Measurements from ENCODE around the gene MMRN1.
A peak's percentile ranks its signal among the peaks of the same experiment; 100 is the strongest.
"Not testable (repeated sequence)": the region's sequence is repeated elsewhere in the genome, so short reads cannot be mapped to it uniquely, and the experiment has no call there.

The MMRN1 gene

DNA sequence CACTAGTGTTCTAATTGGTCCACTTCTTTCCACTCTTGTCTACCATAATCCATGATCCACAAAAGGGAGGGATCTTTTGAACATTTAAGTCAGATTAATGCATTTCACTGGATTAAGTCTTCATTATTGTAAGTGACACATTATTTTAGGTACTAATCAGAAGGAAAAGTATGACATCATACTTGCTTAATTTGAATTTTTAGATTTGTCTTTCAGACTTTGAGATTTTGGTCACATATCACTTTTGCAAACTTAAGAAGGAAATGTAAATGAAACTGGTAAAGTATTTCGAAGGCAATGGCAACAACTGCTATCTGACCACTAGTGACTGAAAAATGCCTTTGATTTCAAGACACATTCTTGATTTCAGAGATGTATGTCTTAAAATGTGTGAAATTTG lies 5.2 kb downstream of the MMRN1 start:
- Mint-ChIP-seq H3K9me3 (no peaks in the 10 kb centered on the region), H3K36me3 (no peaks in the 10 kb centered on the region), H3K27ac (no peak overlapping the region), H3K4me3 (no peak overlapping the region), H3K4me1 (peaks cover 5% of the 10 kb centered on the region)
- DNase-seq (ENCODE audit: low spot score in 2 of 2) (no peak), ATAC-seq (no peak)

DNA sequence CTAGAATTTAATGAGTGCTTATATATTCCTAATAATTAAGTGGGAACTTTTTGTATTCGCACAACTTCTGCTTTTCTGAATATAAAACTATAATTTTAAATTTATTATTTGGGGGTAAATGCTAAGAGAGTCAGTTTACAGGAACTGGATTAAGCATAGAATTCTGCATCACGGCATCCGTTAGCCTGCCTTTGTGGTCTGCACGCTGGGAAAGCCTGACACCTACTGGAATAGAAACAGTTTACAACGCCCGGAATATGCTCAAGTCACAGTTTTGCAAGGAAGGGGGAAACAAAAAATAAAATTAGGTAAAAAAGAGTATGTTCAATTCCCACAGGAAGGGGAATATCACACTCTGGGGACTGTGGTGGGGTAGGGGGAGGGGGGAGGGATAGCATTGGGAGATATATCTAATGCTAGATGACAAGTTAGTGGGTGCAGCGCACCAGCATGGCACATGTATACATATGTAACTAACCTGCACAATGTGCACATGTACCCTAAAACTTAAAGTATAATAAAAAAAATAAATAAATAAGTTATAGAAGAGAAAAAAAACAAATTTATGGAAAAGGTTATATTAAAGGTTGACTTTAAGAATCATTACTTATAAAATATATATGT lies 7.3 kb downstream of the MMRN1 start:
- H3K9me3 Mint-ChIP-seq, H3K4me3 Mint-ChIP-seq, H3K27ac Mint-ChIP-seq, H3K36me3 Mint-ChIP-seq, H3K4me1 Mint-ChIP-seq: not testable (repeated sequence)
- DNase-seq (ENCODE audit: low spot score in 2 of 2), result peak; percentile 6 to 51
- peak; percentile 76 for ATAC-seq

DNA sequence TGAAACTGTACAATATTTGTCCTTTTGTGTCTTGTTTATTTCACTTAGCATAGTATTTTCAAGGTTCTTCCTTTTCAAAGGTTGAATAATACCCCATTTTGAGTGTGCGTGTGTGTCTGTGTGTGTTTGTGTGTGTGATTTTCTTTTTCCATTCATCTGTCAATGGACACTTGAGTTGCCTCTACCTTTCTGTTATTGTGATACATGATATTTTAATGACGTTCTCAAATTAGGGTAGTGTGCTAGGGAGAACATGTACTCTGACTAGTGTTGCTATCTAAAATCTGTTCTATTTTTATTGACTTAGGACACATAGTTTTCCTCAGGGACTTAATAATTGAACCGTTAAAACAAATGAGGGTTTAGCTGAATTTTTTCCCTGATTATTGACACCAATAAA lies 9.9 kb downstream of the MMRN1 start:
- H3K36me3 Mint-ChIP-seq, result no peaks in the 10 kb centered on the region
- no peaks in the 10 kb centered on the region for H3K9me3 Mint-ChIP-seq
- no peaks in the 10 kb centered on the region for H3K4me1 Mint-ChIP-seq
- ATAC-seq (no peak), DNase-seq (ENCODE audit: low spot score in 2 of 2) (no peak)
- H3K4me3 Mint-ChIP-seq, result no peak overlapping the region
- no peak overlapping the region for H3K27ac Mint-ChIP-seq

DNA sequence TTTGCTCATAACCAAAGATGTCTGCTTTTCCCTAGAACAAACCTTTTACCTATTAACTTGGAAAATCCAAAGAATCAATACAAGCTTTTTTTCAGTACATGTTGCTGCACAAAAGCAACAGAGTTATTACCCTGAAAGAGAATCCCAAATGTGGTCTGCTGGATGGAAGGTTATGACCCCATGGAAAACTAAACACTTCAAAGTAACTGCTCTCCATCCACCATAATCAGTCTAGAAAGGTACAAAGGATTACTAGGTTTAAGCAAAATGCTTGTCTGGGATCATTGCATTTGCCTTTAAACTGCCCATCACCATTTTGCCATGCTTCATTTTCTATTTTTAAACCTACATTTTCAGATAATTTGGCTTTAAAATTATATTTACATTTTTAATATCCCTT lies 11.7 kb downstream of the MMRN1 start:
- H3K36me3 Mint-ChIP-seq, result no peaks in the 10 kb centered on the region
- H3K9me3 Mint-ChIP-seq, result no peaks in the 10 kb centered on the region
- H3K27ac Mint-ChIP-seq, result no peak overlapping the region
- ATAC-seq, result no peak
- DNase-seq (ENCODE audit: low spot score in 2 of 2), result no peak
- H3K4me1 Mint-ChIP-seq, result no peaks in the 10 kb centered on the region
- H3K4me3 Mint-ChIP-seq, result no peak overlapping the region

- ATAC-seq (peak; percentile 74), DNase-seq (ENCODE audit: low spot score in 2 of 2) (no peak)
- no peaks in the 10 kb centered on the region for H3K4me1 Mint-ChIP-seq
- H3K9me3 Mint-ChIP-seq, result no peaks in the 10 kb centered on the region
- H3K27ac Mint-ChIP-seq, result no peak overlapping the region
- H3K4me3 Mint-ChIP-seq, result no peak overlapping the region
- H3K36me3 Mint-ChIP-seq, result no peaks in the 10 kb centered on the region
These were observed 12.3 kb downstream of the MMRN1 start for GRCh38 chr4:89906777-89907521.

- DNase-seq (ENCODE audit: low spot score in 2 of 2), result no peak
- H3K9me3 Mint-ChIP-seq, result no peaks in the 10 kb centered on the region
- no peaks in the 10 kb centered on the region for H3K4me1 Mint-ChIP-seq
- no peaks in the 10 kb centered on the region for H3K36me3 Mint-ChIP-seq
- no peak overlapping the region for H3K27ac Mint-ChIP-seq
- H3K4me3 Mint-ChIP-seq, result no peak overlapping the region
- no peak for ATAC-seq
These were observed 15.2 kb downstream of the MMRN1 start for GRCh38 chr4:89909889-89910288.

DNA sequence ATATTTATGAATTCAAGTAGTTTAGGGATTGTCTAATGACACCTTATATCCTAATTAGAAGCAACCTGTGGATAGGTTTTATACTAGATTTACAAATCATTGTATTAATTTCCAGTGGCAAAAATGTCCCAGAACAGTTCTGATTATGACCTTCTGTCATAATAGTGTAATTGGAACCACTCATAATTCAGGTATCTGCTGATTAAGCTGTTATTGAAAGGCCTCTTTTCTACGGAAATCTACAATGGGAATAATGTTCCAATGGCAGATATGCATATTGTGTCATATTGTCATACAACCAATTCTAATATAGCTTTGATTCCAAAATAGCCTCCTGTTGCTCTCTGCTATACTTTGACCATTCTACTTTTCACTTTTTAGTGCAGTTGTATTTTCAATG lies 19.0 kb downstream of the MMRN1 start:
- Mint-ChIP-seq H3K9me3 (no peaks in the 10 kb centered on the region), H3K4me1 (no peaks in the 10 kb centered on the region), H3K36me3 (no peaks in the 10 kb centered on the region), H3K4me3 (no peak overlapping the region), H3K27ac (no peak overlapping the region)
- DNase-seq (ENCODE audit: low spot score in 2 of 2), result no peak
- no peak for ATAC-seq

- no peaks in the 10 kb centered on the region for H3K36me3 Mint-ChIP-seq
- no peak for DNase-seq (ENCODE audit: low spot score in 2 of 2)
These were observed 20.2 kb downstream of the MMRN1 start for GRCh38 chr4:89914609-89915550.

DNA sequence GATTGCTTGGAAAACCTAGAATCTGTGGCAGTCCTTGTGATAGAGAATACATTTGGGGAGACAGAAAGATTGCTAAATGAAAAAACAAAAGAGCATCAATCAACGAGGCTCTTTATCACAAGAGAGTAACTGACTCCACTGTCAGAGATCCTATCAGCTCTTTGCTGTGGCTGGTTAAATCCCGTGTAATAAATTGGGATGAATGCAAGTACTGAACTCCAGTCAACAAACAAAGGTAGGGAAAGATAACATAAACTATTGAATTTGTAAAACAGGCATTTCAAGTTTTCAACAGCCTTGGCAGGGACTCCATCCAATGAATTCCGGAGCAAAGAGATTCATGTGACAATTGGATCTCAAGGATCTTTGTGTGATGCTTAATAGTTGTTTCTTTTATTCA lies 21.3 kb downstream of the MMRN1 start:
- Mint-ChIP-seq H3K4me3 (no peak overlapping the region), H3K9me3 (no peaks in the 10 kb centered on the region), H3K36me3 (no peaks in the 10 kb centered on the region), H3K27ac (no peak overlapping the region), H3K4me1 (no peaks in the 10 kb centered on the region)
- DNase-seq (ENCODE audit: low spot score in 2 of 2) (no peak), ATAC-seq (no peak)

More at GRCh38 chr4:89914609-89915550, 20.2 kb downstream of the MMRN1 start:
- no peaks in the 10 kb centered on the region for H3K4me1 Mint-ChIP-seq
- H3K9me3 Mint-ChIP-seq, result no peaks in the 10 kb centered on the region
- H3K27ac Mint-ChIP-seq, result no peak overlapping the region
- no peak for ATAC-seq
- no peak overlapping the region for H3K4me3 Mint-ChIP-seq

DNA sequence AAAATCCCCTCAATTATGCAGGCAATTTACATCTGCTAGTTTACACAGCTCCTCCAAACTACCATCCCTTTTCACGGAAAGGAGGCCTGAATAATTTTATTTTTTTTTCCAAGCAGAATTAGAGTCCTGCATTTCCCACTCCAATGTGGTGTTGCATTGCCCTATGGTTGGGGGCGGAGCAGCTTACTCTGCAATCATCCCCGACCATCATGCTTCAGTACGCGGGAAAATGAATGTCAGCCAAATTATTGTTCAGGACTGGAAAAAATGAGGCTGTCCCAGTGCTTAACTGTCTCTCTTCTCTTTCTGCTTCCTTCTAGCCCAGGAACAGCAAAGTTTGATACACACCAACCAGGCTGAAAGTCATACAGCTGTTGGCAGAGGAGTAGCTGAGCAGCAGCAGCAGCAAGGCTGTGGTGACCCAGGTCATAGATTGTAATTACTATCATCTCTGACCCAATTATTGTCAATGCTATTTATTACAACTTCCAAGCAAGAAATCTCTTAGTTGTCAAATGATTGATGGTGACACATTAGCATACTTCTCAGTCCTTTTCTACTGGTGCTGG lies 28.3 kb downstream of the MMRN1 start:
- DNase-seq (ENCODE audit: low spot score in 2 of 2), result no peak
- Mint-ChIP-seq H3K27ac (no peak overlapping the region), H3K4me1 (no peaks in the 10 kb centered on the region), H3K4me3 (no peak overlapping the region), H3K36me3 (no peaks in the 10 kb centered on the region), H3K9me3 (no peaks in the 10 kb centered on the region)
- ATAC-seq, result no peak

- Mint-ChIP-seq H3K36me3 (no peaks in the 10 kb centered on the region), H3K4me1 (peaks cover 12% of the 10 kb centered on the region), H3K9me3 (no peaks in the 10 kb centered on the region), H3K27ac (no peak overlapping the region), H3K4me3 (no peak overlapping the region)
- DNase-seq (ENCODE audit: low spot score in 2 of 2) (no peak), ATAC-seq (no peak)
These were observed 34.2 kb downstream of the MMRN1 start for GRCh38 chr4:89928838-89929237.

DNA sequence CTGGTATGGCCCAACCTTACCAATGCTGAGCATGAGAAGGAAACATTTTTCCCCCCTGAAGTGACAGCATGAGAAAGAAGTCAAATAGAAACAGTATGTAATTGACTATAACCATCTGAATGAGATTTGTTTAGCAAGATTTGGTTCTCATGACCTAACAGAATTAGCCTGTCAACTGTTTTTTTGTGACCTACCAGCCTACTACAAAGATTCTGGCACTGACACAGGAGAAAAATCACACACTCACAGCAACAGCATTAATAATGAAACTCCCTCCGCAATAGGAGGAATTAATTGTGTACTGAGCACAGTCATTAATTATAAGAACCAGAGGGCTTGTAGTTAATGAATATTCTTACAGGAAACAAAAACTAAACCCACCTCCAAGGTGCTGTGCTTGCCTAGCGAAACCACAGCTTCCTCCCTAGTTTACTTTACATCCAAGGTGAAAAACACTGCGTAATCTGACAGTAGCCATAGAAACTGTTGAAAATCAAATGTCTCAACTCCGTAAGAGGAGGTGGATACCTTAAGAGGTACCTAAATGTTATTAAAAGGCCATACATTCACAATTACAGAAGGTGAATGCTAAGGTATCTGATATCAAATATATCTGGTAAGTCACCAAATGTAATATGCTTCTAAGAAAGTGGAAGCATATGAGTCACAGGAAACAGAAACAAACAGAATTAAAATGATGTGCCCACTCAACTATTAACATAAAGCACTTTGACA lies 34.9 kb downstream of the MMRN1 start:
- H3K36me3 Mint-ChIP-seq, result no peaks in the 10 kb centered on the region
- peaks cover 12% of the 10 kb centered on the region for H3K4me1 Mint-ChIP-seq
- ATAC-seq, result peak; percentile 65
- no peaks in the 10 kb centered on the region for H3K9me3 Mint-ChIP-seq
- peak overlapping the region; percentile 18 for H3K4me3 Mint-ChIP-seq
- DNase-seq (ENCODE audit: low spot score in 2 of 2), result no peak
- no peak overlapping the region for H3K27ac Mint-ChIP-seq

- ATAC-seq (no peak), DNase-seq (ENCODE audit: low spot score in 2 of 2) (no peak)
- Mint-ChIP-seq H3K4me3 (no peak overlapping the region), H3K36me3 (no peaks in the 10 kb centered on the region), H3K27ac (no peak overlapping the region), H3K4me1 (no peaks in the 10 kb centered on the region), H3K9me3 (no peaks in the 10 kb centered on the region)
These were observed 44.9 kb downstream of the MMRN1 start for GRCh38 chr4:89939546-89939945.

DNA sequence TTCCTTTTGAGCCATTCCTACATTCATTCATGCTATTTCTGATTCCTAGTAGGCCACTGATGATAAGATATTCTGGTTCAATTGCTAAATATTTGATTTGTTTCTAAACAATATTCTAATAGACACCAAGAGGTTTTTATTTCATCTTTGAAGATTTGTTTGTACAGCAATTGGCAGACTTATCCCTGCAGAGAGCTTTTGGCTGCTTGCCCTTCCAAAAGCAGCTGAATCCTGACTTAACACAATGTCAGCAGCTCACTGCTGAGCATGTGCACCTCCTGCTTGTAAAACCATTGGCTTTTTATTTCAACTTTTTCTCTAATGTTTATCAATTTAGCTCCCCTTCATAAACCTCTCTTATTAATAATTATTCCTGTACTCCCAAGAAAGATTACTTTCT lies 45.3 kb downstream of the MMRN1 start:
- DNase-seq (ENCODE audit: low spot score in 2 of 2), result no peak
- no peaks in the 10 kb centered on the region for H3K36me3 Mint-ChIP-seq
- H3K4me1 Mint-ChIP-seq, result no peaks in the 10 kb centered on the region
- no peak overlapping the region for H3K27ac Mint-ChIP-seq
- no peaks in the 10 kb centered on the region for H3K9me3 Mint-ChIP-seq
- no peak overlapping the region for H3K4me3 Mint-ChIP-seq
- ATAC-seq, result no peak

DNA sequence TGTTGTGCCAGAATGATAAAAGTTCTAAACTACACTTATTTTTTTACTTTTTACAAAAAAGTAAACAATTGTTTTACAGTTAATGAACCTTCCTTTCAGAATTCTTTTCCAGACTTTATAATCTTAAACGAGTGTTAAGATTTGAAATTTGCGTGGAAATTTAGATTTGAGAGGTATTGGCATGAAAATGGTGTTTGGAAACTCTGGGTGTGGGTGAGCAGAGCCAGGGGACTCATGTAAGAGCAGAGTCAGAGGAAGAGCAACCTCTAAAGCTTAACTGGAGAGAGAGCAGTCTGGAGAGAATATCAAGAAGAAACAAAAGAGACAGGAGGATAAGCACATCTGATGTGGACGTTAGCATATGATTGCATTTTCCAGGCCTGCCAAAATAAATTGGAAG lies 48.2 kb downstream of the MMRN1 start:
- H3K36me3 Mint-ChIP-seq, result no peaks in the 10 kb centered on the region
- H3K27ac Mint-ChIP-seq, result no peak overlapping the region
- H3K4me1 Mint-ChIP-seq, result no peaks in the 10 kb centered on the region
- H3K4me3 Mint-ChIP-seq, result no peak overlapping the region
- no peak for ATAC-seq
- no peak for DNase-seq (ENCODE audit: low spot score in 2 of 2)
- no peaks in the 10 kb centered on the region for H3K9me3 Mint-ChIP-seq

Data from stimulated activated effector memory CD8-positive, alpha-beta T cell treated with anti-CD3 and anti-CD28 coated beads, Interleukin-12 subunit alpha, Interleukin-12 subunit beta, amount 100 ng/mL, for 72 hours (primary cell).